Astrocyte (in vitro differentiated cells and primary cell): ENCODE results near the gene ULBP2. TPM values are rescaled to one million over a fixed set of nuclear protein-coding genes. Genes with fewer than 3 reads are reported as not detected.

Experiments used
- DNase-seq: peaks from one replicate; pipeline ENCODE4 v3.0.0-alpha.2; 2010; ENCODE audit warnings: low read depth
- FAIRE-seq: peaks from 2 replicates; lab custom pipeline; 2011; peaks lifted over from hg19 to GRCh38; lab: Jason Lieb, UNC
- H2AFZ ChIP-seq: 2 replicates; pipeline ENCODE4 v1.6.0; 2012; ENCODE audit warnings: low read depth, low read length, inconsistent platforms
- H3K27ac ChIP-seq: 2 replicates; pipeline ENCODE4 v1.5.1; 2011; ENCODE audit warnings: low read depth, low read length, inconsistent platforms
- H3K27me3 ChIP-seq: 2 replicates; pipeline ENCODE4 v1.6.0; 2011; ENCODE audit warnings: low read length, inconsistent platforms; ENCODE audit not compliant: insufficient read depth
- H3K36me3 ChIP-seq: 2 replicates; pipeline ENCODE4 v1.5.1; 2011; ENCODE audit warnings: low read length, inconsistent platforms; ENCODE audit not compliant: insufficient read depth
- H3K4me1 ChIP-seq: 2 replicates; pipeline ENCODE4 v1.5.1; 2011; ENCODE audit warnings: low read length, inconsistent platforms; ENCODE audit not compliant: insufficient read depth
- H3K4me2 ChIP-seq: 2 replicates; pipeline ENCODE4 v1.6.0; 2012; ENCODE audit warnings: low read length, inconsistent platforms
- H3K4me3 ChIP-seq: 2 replicates; pipeline ENCODE4 v1.5.1; 2011; ENCODE audit warnings: low read depth, mild to moderate bottlenecking, low read length, inconsistent platforms; ENCODE audit not compliant: insufficient read depth
- H3K79me2 ChIP-seq: 2 replicates; pipeline ENCODE4 v1.6.0; 2012; ENCODE audit warnings: mild to moderate bottlenecking, low read length, inconsistent platforms; ENCODE audit not compliant: insufficient read depth
- H3K9ac ChIP-seq: 2 replicates; pipeline ENCODE4 v1.6.0; 2012; ENCODE audit warnings: mild to moderate bottlenecking, low read length, inconsistent platforms
- H3K9me3 ChIP-seq: 2 replicates; pipeline ENCODE4 v1.5.1; 2012; ENCODE audit warnings: low read depth, mild to moderate bottlenecking, low read length, inconsistent platforms; ENCODE audit not compliant: insufficient read depth
- H4K20me1 ChIP-seq: 2 replicates; pipeline ENCODE4 v1.6.0; 2012; ENCODE audit warnings: low read length, inconsistent platforms; ENCODE audit not compliant: insufficient read depth
- H3K27ac Mint-ChIP-seq: one replicate; pipeline ENCODE4 v1.8.0; 2021; ENCODE audit warnings: mild to moderate bottlenecking, mixed read lengths; ENCODE audit not compliant: unreplicated experiment
- H3K27me3 Mint-ChIP-seq: one replicate; pipeline ENCODE4 v1.8.0; 2021; ENCODE audit warnings: low read depth, mixed read lengths; ENCODE audit not compliant: unreplicated experiment
- H3K36me3 Mint-ChIP-seq: one replicate; pipeline ENCODE4 v1.8.0; 2021; ENCODE audit warnings: low read depth, mixed read lengths; ENCODE audit not compliant: unreplicated experiment
- H3K4me1 Mint-ChIP-seq: one replicate; pipeline ENCODE4 v1.8.0; 2021; ENCODE audit warnings: low read depth, mixed read lengths; ENCODE audit not compliant: unreplicated experiment
- H3K4me3 Mint-ChIP-seq: one replicate; pipeline ENCODE4 v1.8.0; 2021; ENCODE audit warnings: mild to moderate bottlenecking, moderate library complexity, mixed read lengths; ENCODE audit not compliant: unreplicated experiment
- H3K9me3 Mint-ChIP-seq: one replicate; pipeline ENCODE4 v1.8.0; 2021; ENCODE audit warnings: mild to moderate bottlenecking, mixed read lengths; ENCODE audit not compliant: unreplicated experiment
- EZH2 ChIP-seq: IDR thresholded peaks from 2 replicates; pipeline ENCODE4 v1.6.1; 2012; ENCODE audit warnings: mild to moderate bottlenecking, low read length, inconsistent platforms; ENCODE audit not compliant: insufficient read depth
- total RNA-seq: library from RNA; stranded (reverse); gene quantifications from 2 replicates; pipeline ENCODE4 v1.2.1, GENCODE V29; 2021
- TF ChIP-seq, protein P1 (sequence below): IDR thresholded peaks from 2 replicates; pipeline ENCODE4 v1.5.1; 2011; ENCODE audit warnings: low read depth, mild to moderate bottlenecking, inconsistent platforms, low read length, moderate library complexity; ENCODE audit not compliant: insufficient read depth

Gene ULBP2
- total RNA-seq, 1 donor from 2014 or later: 7.3 TPM

- H3K27ac ChIP-seq: no peak overlapping the region
- DNase-seq (no peak), FAIRE-seq (no peak)
These were observed 41.0 kb upstream of the ULBP2 start for GRCh38 chr6:149900620-149901443.

GRCh38 chr6:149901444-149902140 lies 40.2 kb upstream of the ULBP2 start:
- no peak for TF ChIP-seq EZH2
- TF ChIP-seq, protein P1, sequence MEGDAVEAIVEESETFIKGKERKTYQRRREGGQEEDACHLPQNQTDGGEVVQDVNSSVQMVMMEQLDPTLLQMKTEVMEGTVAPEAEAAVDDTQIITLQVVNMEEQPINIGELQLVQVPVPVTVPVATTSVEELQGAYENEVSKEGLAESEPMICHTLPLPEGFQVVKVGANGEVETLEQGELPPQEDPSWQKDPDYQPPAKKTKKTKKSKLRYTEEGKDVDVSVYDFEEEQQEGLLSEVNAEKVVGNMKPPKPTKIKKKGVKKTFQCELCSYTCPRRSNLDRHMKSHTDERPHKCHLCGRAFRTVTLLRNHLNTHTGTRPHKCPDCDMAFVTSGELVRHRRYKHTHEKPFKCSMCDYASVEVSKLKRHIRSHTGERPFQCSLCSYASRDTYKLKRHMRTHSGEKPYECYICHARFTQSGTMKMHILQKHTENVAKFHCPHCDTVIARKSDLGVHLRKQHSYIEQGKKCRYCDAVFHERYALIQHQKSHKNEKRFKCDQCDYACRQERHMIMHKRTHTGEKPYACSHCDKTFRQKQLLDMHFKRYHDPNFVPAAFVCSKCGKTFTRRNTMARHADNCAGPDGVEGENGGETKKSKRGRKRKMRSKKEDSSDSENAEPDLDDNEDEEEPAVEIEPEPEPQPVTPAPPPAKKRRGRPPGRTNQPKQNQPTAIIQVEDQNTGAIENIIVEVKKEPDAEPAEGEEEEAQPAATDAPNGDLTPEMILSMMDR: no peak
- Mint-ChIP-seq H3K27me3 (peaks cover 69% of the 10 kb centered on the region), H3K4me1 (peaks cover 2% of the 10 kb centered on the region), H3K4me3 (no peak overlapping the region), H3K9me3 (peaks cover 3% of the 10 kb centered on the region), H3K36me3 (no peaks in the 10 kb centered on the region), H3K27ac (no peak overlapping the region)
- H2AFZ ChIP-seq: no peak overlapping the region
- peaks cover 10% of the 10 kb centered on the region for H3K4me1 ChIP-seq
- H3K27ac ChIP-seq: no peak overlapping the region
- no peak for DNase-seq
- H3K79me2 ChIP-seq: no peaks in the 10 kb centered on the region
- no peak overlapping the region for H3K9ac ChIP-seq
- H4K20me1 ChIP-seq: no peaks in the 10 kb centered on the region
- no peaks in the 10 kb centered on the region for H3K36me3 ChIP-seq
- no peaks in the 10 kb centered on the region for H3K9me3 ChIP-seq
- no peak overlapping the region for H3K4me3 ChIP-seq
- H3K27me3 ChIP-seq: no peaks in the 10 kb centered on the region
- no peak for FAIRE-seq
- H3K4me2 ChIP-seq: no peak overlapping the region

More at GRCh38 chr6:149900620-149901443, 41.0 kb upstream of the ULBP2 start:
- no peak overlapping the region for H3K4me3 ChIP-seq
- no peaks in the 10 kb centered on the region for H3K79me2 ChIP-seq
- H3K4me3 Mint-ChIP-seq: no peak overlapping the region
- no peak overlapping the region for H3K9ac ChIP-seq
- H3K36me3 ChIP-seq: no peaks in the 10 kb centered on the region
- no peak overlapping the region for H3K27ac Mint-ChIP-seq
- H3K4me1 ChIP-seq: peaks cover 17% of the 10 kb centered on the region
- no peak overlapping the region for H3K4me2 ChIP-seq
- H3K9me3 ChIP-seq: no peaks in the 10 kb centered on the region
- H3K9me3 Mint-ChIP-seq: peaks cover 3% of the 10 kb centered on the region
- H3K27me3 ChIP-seq: no peaks in the 10 kb centered on the region
- H4K20me1 ChIP-seq: no peaks in the 10 kb centered on the region
- no peak overlapping the region for H2AFZ ChIP-seq
- H3K27me3 Mint-ChIP-seq: peaks cover 64% of the 10 kb centered on the region
- TF ChIP-seq, protein P1: no peak
- TF ChIP-seq EZH2: no peak
- H3K4me1 Mint-ChIP-seq: peaks cover 7% of the 10 kb centered on the region
- no peaks in the 10 kb centered on the region for H3K36me3 Mint-ChIP-seq
